GM23338 (cell line): ENCODE data around the gene CD8A. TPM values are rescaled to one million over a fixed set of nuclear protein-coding genes. Genes with fewer than 3 reads are reported as not detected.
A peak's percentile ranks its signal among the peaks of the same experiment; 100 is the strongest.

Experiments used
- ATAC-seq: fragments of 200-7000 bp; cut with Tn5 transposase; 3 replicates; pipeline ENCODE4 v1.9.1; 2020
- DNase-seq: peaks from one replicate; pipeline ENCODE4 v3.0.0-alpha.2; 2015; ENCODE audit warnings: low spot score
- H2AFZ ChIP-seq: fragments of 200-600 bp; sonication (generic); 2 replicates; pipeline ENCODE4 v1.8.0; 2016; ENCODE audit warnings: antibody characterized with exemption, mild to moderate bottlenecking, moderate library complexity
- H3F3A ChIP-seq: fragments of 200-600 bp; sonication (generic); replicated peaks from 2 replicates; pipeline ENCODE4 v1.8.0; 2017; ENCODE audit warnings: antibody characterized with exemption, mixed run types, low read depth
- H3K27ac ChIP-seq: fragments of 200-600 bp; sonication (generic); 2 replicates; pipeline ENCODE4 v1.6.1; 2016; ENCODE audit warnings: low read depth
- H3K27me3 ChIP-seq: fragments of 200-600 bp; sonication (generic); 2 replicates; pipeline ENCODE4 v1.8.0; 2016; ENCODE audit warnings: mild to moderate bottlenecking, mixed run types, moderate library complexity; ENCODE audit not compliant: insufficient read depth
- H3K36me3 ChIP-seq: fragments of 200-600 bp; sonication (generic); 2 replicates; pipeline ENCODE4 v1.8.0; 2016; ENCODE audit warnings: mild to moderate bottlenecking; ENCODE audit not compliant: insufficient read depth
- H3K4me1 ChIP-seq: fragments of 200-600 bp; sonication (generic); 2 replicates; pipeline ENCODE4 v1.8.0; 2016; ENCODE audit warnings: mild to moderate bottlenecking, moderate library complexity; ENCODE audit not compliant: insufficient read depth
- H3K4me2 ChIP-seq: fragments of 200-600 bp; sonication (generic); 2 replicates; pipeline ENCODE4 v1.7.1; 2017; ENCODE audit warnings: mixed run types
- H3K4me3 ChIP-seq: fragments of 200-600 bp; sonication (generic); 2 replicates; pipeline ENCODE4 v1.6.1; 2016; ENCODE audit warnings: mixed run types
- H3K79me2 ChIP-seq: fragments of 200-600 bp; sonication (generic); replicated peaks from 2 replicates; pipeline ENCODE4 v1.8.0; 2017; ENCODE audit warnings: mild to moderate bottlenecking; ENCODE audit not compliant: insufficient read depth
- H3K9me2 ChIP-seq: fragments of 200-600 bp; sonication (generic); 2 replicates; pipeline ENCODE4 v1.8.0; 2017; ENCODE audit not compliant: insufficient read depth
- H4K20me1 ChIP-seq: fragments of 200-600 bp; sonication (generic); replicated peaks from 2 replicates; pipeline ENCODE4 v1.8.0; 2017; ENCODE audit warnings: mild to moderate bottlenecking; ENCODE audit not compliant: insufficient read depth
- H3K27ac Mint-ChIP-seq: 2 replicates; pipeline ENCODE4 v1.8.0; 2020; ENCODE audit warnings: inconsistent platforms, mild to moderate bottlenecking, moderate library complexity, mixed read lengths
- H3K27me3 Mint-ChIP-seq: 3 replicates; pipeline ENCODE4 v1.8.0; 2022; ENCODE audit warnings: low read depth, mild to moderate bottlenecking, moderate library complexity, mixed read lengths, inconsistent platforms; ENCODE audit not compliant: insufficient read depth, poor library complexity
- H3K36me3 Mint-ChIP-seq: 3 replicates; pipeline ENCODE4 v1.8.0; 2021; ENCODE audit warnings: low read depth, mild to moderate bottlenecking, inconsistent platforms, moderate library complexity, mixed read lengths
- H3K4me1 Mint-ChIP-seq: 3 replicates; pipeline ENCODE4 v1.8.0; 2020; ENCODE audit warnings: mild to moderate bottlenecking, inconsistent platforms, mixed read lengths
- H3K4me3 Mint-ChIP-seq: 3 replicates; pipeline ENCODE4 v1.8.0; 2021; ENCODE audit warnings: moderate library complexity, mild to moderate bottlenecking, inconsistent platforms, mixed read lengths
- H3K9me3 Mint-ChIP-seq: 3 replicates; pipeline ENCODE4 v1.8.0; 2020; ENCODE audit warnings: moderate library complexity, mild to moderate bottlenecking, inconsistent platforms, mixed read lengths
- CREB1 ChIP-seq: fragments of 250-450 bp; sonication (Bioruptor Pico); IDR thresholded peaks from 2 replicates; pipeline ENCODE4 v1.5.0; 2020; ENCODE audit warnings: low read depth, mild to moderate bottlenecking, moderate library complexity
- CTCF ChIP-seq, 2 experiments: fragments of 200-600 bp in 1 of 2; sonication (generic) in 1 of 2; conservative IDR thresholded peaks; 2 replicates each; pipeline versions ENCODE4 v1.5.1 to v1.6.1; 2016 to 2017; ENCODE audit warnings: antibody characterized with exemption in 2 of 2, low read depth in 2 of 2, mild to moderate bottlenecking in 2 of 2, moderate library complexity in 1 of 2
- ETS1 ChIP-seq: IDR thresholded peaks from 2 replicates; pipeline ENCODE4 v1.6.1; 2016; ENCODE audit warnings: antibody characterized with exemption
- EZH2 ChIP-seq: fragments of 200-600 bp; sonication (generic); IDR thresholded peaks from one replicate; pipeline ENCODE4 v1.8.0; 2017; ENCODE audit warnings: antibody characterized with exemption, mild to moderate bottlenecking, low read depth; ENCODE audit not compliant: unreplicated experiment
- EZH2phosphoT487 ChIP-seq: fragments of 200-600 bp; sonication (generic); IDR thresholded peaks from one replicate; pipeline ENCODE4 v1.8.1; 2018; ENCODE audit warnings: antibody characterized with exemption; ENCODE audit not compliant: unreplicated experiment
- POLR2AphosphoS5 ChIP-seq: IDR thresholded peaks from 2 replicates; pipeline ENCODE4 v1.6.1; 2016; ENCODE audit warnings: antibody characterized with exemption, low read depth
- REST ChIP-seq: IDR thresholded peaks from one replicate; pipeline ENCODE4 v1.6.1; 2018; ENCODE audit warnings: antibody characterized with exemption; ENCODE audit not compliant: unreplicated experiment
- ZNF331 ChIP-seq: fragments of 250-450 bp; sonication (Bioruptor Pico); IDR thresholded peaks from 2 replicates; pipeline ENCODE4 v1.5.0; 2020; ENCODE audit warnings: low read depth, mild to moderate bottlenecking, moderate library complexity
- ZNF462 ChIP-seq: fragments of 250-450 bp; sonication (Bioruptor Pico); IDR thresholded peaks from 2 replicates; pipeline ENCODE4 v1.5.0; 2020; ENCODE audit warnings: mild to moderate bottlenecking, moderate library complexity
- polyA plus RNA-seq: library from polyadenylated mRNA; unstranded; fragments of >200 nt; fragmentation: Nextera tagmentation; extraction: Ambion mirVana; gene quantifications from 2 replicates; pipeline ENCODE4 v1.2.1, GENCODE V29; 2016
- total RNA-seq: library from RNA; depleted of rRNA; stranded (reverse); fragments of >200 nt; shearing (Covaris generic); gene quantifications from 2 replicates; pipeline ENCODE4 v1.2.3, GENCODE V29; 2014

Gene CD8A
- total and polyA plus RNA-seq, 2 experiments from 2014 or later, result 0.19 to 0.24 TPM

GRCh38 chr2:86807133-86807467 lies 16.4 kb upstream of the CD8A start (continued):
- no peak for TF ChIP-seq ZNF331
- TF ChIP-seq REST, result no peak
- TF ChIP-seq EZH2, result no peak
- no peak for TF ChIP-seq POLR2AphosphoS5
- no peak for TF ChIP-seq CTCF (conservative IDR thresholded peaks at IDR 0.05; ENCODE audit: low read depth in 2 of 2)
- no peak for TF ChIP-seq CREB1 (CRISPR knock-in tag)

GRCh38 chr2:86806059-86806857 lies 15.5 kb upstream of the CD8A start:
- Mint-ChIP-seq H3K4me3 (peak overlapping the region; percentile 40; the same call in 2 of the 3 replicates), H3K36me3 (no peaks in the 10 kb centered on the region), H3K27ac (no peak overlapping the region), H3K9me3 (no peaks in the 10 kb centered on the region), H3K4me1 (peaks cover 3% of the 10 kb centered on the region; the same call in 2 of the 3 replicates), H3K27me3 (peaks cover 25% of the 10 kb centered on the region)
- H3K4me1 ChIP-seq, result peaks cover 7% of the 10 kb centered on the region
- no peak for ATAC-seq
- H3F3A ChIP-seq, result 0 out of 2 replicates have a peak, but pooled peaks cover 2% of the 10 kb centered on the region
- no peak overlapping the region for H3K4me3 ChIP-seq
- peaks cover 36% of the 10 kb centered on the region for H3K27me3 ChIP-seq
- no peak overlapping the region; the same call in 1 of the 2 replicates for H2AFZ ChIP-seq
- no peaks in the 10 kb centered on the region for H3K36me3 ChIP-seq
- no peak for DNase-seq
- H4K20me1 ChIP-seq, result no peaks in the 10 kb centered on the region
- no peaks in the 10 kb centered on the region for H3K79me2 ChIP-seq
- H3K9me2 ChIP-seq, result no peaks in the 10 kb centered on the region
- H3K4me2 ChIP-seq, result no peak overlapping the region; the same call in 1 of the 2 replicates
- no peak overlapping the region for H3K27ac ChIP-seq
- TF ChIP-seq ETS1 (no peak), ZNF462 (CRISPR knock-in tag) (no peak), ZNF331 (no peak), EZH2phosphoT487 (no peak), EZH2 (no peak)
